Fibroblast of skin of abdomen (primary cell): ENCODE results near the gene RTRAF.

Experiments
- DNase-seq: peaks from one replicate; pipeline ENCODE4 v3.0.0-alpha.2; 2013

RTRAF gene

DNA sequence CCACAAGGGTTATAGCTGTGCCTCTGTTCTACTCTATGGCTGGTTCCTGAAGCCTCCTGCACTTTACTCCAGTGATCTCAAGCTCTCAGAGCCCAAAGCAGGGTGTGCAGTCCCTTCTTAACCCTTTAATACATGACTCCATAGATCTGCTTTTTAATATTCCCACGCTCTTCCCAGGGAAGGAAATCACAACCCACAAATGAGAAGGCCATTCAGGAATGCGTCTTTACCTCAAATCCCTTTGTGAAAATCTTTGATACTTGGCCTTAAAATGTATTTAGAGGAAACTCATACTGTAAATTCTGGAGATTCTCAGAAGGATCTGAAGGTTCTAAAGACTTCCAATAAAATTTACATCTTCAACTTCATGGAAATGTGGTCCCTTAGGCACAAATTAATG is 62.5 kb downstream of the RTRAF start:
- DNase-seq: peak; percentile 86

DNA sequence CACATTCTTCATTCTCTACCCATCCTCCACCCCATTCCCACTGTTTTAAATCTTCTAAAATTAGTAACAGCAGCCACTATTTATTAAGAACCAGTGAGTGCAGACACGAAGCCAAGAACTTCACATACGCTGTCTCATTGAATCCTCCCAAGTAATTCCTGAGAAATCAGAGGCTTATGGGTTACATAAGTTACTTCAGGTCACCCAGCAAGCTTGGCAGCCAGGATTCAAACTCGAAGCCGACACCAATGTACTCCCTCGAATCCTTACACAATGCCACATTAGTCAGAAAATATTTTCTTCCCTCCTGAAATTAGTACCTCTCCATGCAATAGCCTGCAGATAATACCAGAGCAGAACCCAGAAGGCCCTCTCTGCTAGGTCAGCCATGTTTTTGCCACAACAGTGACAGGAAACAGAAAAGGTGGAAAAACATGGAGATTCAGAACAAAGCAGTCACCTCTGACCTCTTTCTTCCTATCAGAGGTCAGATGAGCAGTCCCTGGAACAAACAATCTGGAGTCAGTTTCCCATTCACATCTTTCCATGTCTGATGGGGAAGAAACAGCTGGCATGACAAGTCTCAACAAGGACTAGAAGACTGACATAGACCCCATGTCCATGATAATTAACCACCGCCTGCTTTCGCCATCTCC is 63.1 kb downstream of the RTRAF start:
- DNase-seq: peak; percentile 93

- peak; percentile 63 for DNase-seq
These were observed 63.7 kb downstream of the RTRAF start for GRCh38 chr14:52053044-52053443.

- no peak for DNase-seq
These were observed 65.3 kb downstream of the RTRAF start for GRCh38 chr14:52054678-52055077.

DNA sequence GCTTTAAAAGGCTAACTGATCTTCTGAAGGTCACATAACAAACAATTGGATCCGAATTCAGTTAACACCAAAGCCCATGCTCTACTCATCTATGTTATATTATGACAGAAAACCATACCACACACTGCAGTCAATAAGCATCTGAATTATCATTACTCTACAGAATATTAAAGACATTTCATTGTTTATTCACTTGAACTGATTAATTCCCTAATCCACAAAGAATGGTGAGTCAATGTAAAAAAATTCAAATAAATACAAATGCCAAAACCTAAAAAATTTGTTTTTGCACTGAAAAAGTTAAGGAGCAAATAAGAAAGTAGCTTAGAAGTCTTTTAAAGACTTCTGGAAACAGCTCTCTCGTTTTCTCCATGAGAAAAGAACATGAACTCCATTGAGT is 65.8 kb downstream of the RTRAF start:
- DNase-seq: peak; percentile 49

GRCh38 chr14:52058341-52058740 is 69.0 kb downstream of the RTRAF start:
- no peak for DNase-seq

- DNase-seq: no peak
These were observed 70.3 kb downstream of the RTRAF start for GRCh38 chr14:52059649-52060048.

DNA sequence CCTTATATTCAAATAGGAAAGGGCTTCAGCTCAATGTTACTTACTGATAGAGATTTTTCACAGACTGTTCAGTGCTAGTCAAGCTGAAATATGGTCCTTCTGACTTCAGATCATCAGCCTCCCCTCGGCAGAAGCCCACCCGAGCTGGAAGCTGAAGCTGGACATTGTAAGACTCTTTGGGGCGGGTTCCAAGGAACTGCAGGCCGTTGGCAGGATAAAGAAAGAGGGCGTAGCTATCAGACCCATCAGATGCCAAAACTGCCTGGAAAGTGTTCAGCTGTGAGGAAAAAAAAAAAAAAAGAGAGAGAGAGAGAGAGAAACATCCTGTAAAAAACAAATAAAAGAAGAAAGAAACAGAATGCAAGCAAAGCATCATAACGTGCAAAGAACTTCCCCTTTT is 70.7 kb downstream of the RTRAF start:
- DNase-seq: no peak
